Measurements from ENCODE around the gene GPR3.
"Not testable (repeated sequence)": the region's sequence is repeated elsewhere in the genome, so short reads cannot be mapped to it uniquely, and the experiment has no call there.

The GPR3 gene

GRCh38 chr1:27402349-27402754 is 9.9 kb downstream of the GPR3 start:
- DNase-seq: no peak

- no peak for DNase-seq
These were observed 10.8 kb downstream of the GPR3 start for GRCh38 chr1:27403065-27403726.

- no peak for DNase-seq
These were observed 11.5 kb downstream of the GPR3 start for GRCh38 chr1:27403931-27404330.

- DNase-seq: no peak
These were observed 12.7 kb downstream of the GPR3 start for GRCh38 chr1:27405074-27405473.

GRCh38 chr1:27405598-27406361 is 13.4 kb downstream of the GPR3 start:
- DNase-seq: not testable (repeated sequence)

GRCh38 chr1:27406362-27406680 is 13.9 kb downstream of the GPR3 start:
- DNase-seq: no peak

- DNase-seq: not testable (repeated sequence)
These were observed 14.4 kb downstream of the GPR3 start for GRCh38 chr1:27406791-27407190.

- no peak for DNase-seq
These were observed 15.7 kb downstream of the GPR3 start for GRCh38 chr1:27408151-27408550.

GRCh38 chr1:27409669-27410068 is 17.2 kb downstream of the GPR3 start:
- DNase-seq: no peak

GRCh38 chr1:27410709-27411108 is 18.3 kb downstream of the GPR3 start:
- no peak for DNase-seq

- no peak for DNase-seq
These were observed 20.1 kb downstream of the GPR3 start for GRCh38 chr1:27412502-27412901.

GRCh38 chr1:27413004-27413403 is 20.6 kb downstream of the GPR3 start:
- no peak for DNase-seq

GRCh38 chr1:27414091-27414490 is 21.7 kb downstream of the GPR3 start:
- DNase-seq: no peak

GRCh38 chr1:27416387-27417111 is 24.1 kb downstream of the GPR3 start:
- DNase-seq: no peak

- no peak for DNase-seq
These were observed 25.3 kb downstream of the GPR3 start for GRCh38 chr1:27417713-27418112.

GRCh38 chr1:27418326-27419185 is 26.1 kb downstream of the GPR3 start:
- DNase-seq: no peak

GRCh38 chr1:27423709-27424108 is 31.3 kb downstream of the GPR3 start:
- DNase-seq: no peak

GRCh38 chr1:27427329-27427728 is 34.9 kb downstream of the GPR3 start:
- no peak for DNase-seq

GRCh38 chr1:27427816-27428315 is 35.4 kb downstream of the GPR3 start:
- no peak for DNase-seq

GRCh38 chr1:27428316-27429028 is 36.0 kb downstream of the GPR3 start:
- DNase-seq: no peak

- DNase-seq: no peak
These were observed 36.6 kb downstream of the GPR3 start for GRCh38 chr1:27429029-27429425.
